Upper lobe of right lung (tissue), 1 donor: ENCODE results near the gene PPID. TPM values are rescaled to one million over a fixed set of nuclear protein-coding genes. Genes with fewer than 3 reads are reported as not detected.

Experiments
- ATAC-seq: fragments of 200-7000 bp; cut with Tn5 transposase; one replicate; pipeline ENCODE4 v1.9.1; 2020; ENCODE audit warnings: mild to moderate bottlenecking, moderate library complexity
- DNase-seq: peaks from one replicate; pipeline ENCODE4 v3.0.0-alpha.2; 2020
- H3K27ac ChIP-seq: fragments of 200-600 bp; one replicate; pipeline ENCODE4 v1.8.0; 2022
- H3K27me3 ChIP-seq: fragments of 200-600 bp; one replicate; pipeline ENCODE4 v1.8.0; 2022; ENCODE audit warnings: mild to moderate bottlenecking
- H3K36me3 ChIP-seq: fragments of 200-600 bp; one replicate; pipeline ENCODE4 v1.8.0; 2022
- H3K4me1 ChIP-seq: fragments of 200-600 bp; one replicate; pipeline ENCODE4 v1.8.0; 2022
- H3K4me3 ChIP-seq: fragments of 200-600 bp; one replicate; pipeline ENCODE4 v1.8.0; 2022; ENCODE audit warnings: mild to moderate bottlenecking
- H3K9me3 ChIP-seq: fragments of 200-600 bp; one replicate; pipeline ENCODE4 v1.8.0; 2022
- intact Hi-C: fragments of 100-400 bp; cut with DNase I; formaldehyde crosslinking; loops from one replicate; pipeline ENCODE4 v1.11.0; 2022
- total RNA-seq: library from RNA; stranded (reverse); fragmentation: NEBNext Ultra II Directional; extraction: Animal tissue kit (Norgen Biotek cat#: 25700); gene quantifications from one replicate; pipeline ENCODE4 v1.2.1, GENCODE V29; 2021
- TF ChIP-seq, protein P1 (sequence below): fragments of 200-600 bp; IDR thresholded peaks from one replicate; pipeline ENCODE4 v1.8.0; 2022; ENCODE audit warnings: antibody characterized with exemption
- donor health status: DM: no; HTN: yes; CAD: no; lungs with severe emphysema.

PPID gene
- total RNA-seq, 1 donor from 2014 or later, result 19.7 TPM

DNA sequence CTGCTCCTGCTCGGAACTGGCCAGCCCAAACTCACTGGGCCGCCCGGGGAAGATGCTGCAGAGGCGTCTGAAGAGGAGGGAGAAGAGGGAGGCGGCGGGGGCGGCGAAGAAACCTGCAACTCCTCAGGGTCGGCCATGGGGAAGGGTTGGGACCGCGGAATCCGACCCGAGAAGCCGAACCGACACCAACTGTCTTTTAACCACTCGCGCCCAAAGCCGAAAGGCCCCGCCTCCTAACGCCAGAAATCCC, 51.6 kb downstream of the PPID start, which contains the start of gene C4orf46:
Gene C4orf46, minus strand, starts transcription at position 223 of the 250 bp plus-strand sequence. Its CDS starts 86 bp downstream, at position 137.
- Histone ChIP-seq H3K4me1 (peaks cover 12% of the 10 kb centered on the region), H3K4me3 (peak within 1 kb of the TSS; percentile 69), H3K9me3 (no peaks in the 10 kb centered on the region), H3K27me3 (no peaks in the 10 kb centered on the region), H3K36me3 (no peaks in the 10 kb centered on the region), H3K27ac (peak within 1 kb of the TSS; percentile 93)
- ATAC-seq, result peak; percentile 2
- intact Hi-C loops, result no loop called here
- no peak for DNase-seq
- TF ChIP-seq, protein P1, sequence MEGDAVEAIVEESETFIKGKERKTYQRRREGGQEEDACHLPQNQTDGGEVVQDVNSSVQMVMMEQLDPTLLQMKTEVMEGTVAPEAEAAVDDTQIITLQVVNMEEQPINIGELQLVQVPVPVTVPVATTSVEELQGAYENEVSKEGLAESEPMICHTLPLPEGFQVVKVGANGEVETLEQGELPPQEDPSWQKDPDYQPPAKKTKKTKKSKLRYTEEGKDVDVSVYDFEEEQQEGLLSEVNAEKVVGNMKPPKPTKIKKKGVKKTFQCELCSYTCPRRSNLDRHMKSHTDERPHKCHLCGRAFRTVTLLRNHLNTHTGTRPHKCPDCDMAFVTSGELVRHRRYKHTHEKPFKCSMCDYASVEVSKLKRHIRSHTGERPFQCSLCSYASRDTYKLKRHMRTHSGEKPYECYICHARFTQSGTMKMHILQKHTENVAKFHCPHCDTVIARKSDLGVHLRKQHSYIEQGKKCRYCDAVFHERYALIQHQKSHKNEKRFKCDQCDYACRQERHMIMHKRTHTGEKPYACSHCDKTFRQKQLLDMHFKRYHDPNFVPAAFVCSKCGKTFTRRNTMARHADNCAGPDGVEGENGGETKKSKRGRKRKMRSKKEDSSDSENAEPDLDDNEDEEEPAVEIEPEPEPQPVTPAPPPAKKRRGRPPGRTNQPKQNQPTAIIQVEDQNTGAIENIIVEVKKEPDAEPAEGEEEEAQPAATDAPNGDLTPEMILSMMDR, result no peak

DNA sequence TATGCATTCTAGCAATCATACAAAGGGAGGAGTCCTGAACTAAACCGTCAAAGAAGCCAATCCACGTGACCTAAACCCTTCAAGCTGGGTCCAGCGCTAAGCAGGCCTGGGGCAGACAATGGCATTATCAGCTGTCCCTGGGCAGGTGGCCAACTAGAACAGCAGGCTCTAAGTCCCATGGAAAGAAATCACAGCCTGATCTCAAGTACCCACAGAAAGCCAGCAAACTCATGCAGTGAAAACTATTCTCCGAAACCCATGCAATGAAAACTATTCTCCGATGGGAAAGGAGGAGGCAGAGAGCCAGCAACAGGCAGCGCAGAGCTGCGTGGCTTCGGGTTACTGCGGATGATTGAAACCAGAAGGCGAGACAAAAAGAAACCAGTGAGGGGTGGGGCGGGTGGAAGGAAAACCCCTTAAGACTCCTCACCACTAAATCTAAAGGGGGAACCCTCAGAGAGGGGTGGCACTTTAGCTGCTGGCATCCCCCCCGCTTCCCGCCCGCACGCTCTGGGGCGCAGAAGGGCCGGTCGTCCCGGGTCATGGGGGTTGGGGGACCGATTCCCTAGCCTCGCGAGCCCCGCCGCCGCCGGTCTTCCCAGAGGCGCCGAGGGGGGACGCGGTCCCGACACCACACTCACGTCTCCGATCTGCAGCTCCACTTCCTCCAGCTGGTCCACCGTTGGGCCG, 52.1 kb downstream of the PPID start:
- TF ChIP-seq, protein P1, result no peak
- Histone ChIP-seq H3K27ac (peak overlapping the region; percentile 93), H3K36me3 (no peaks in the 10 kb centered on the region), H3K9me3 (no peaks in the 10 kb centered on the region), H3K4me1 (peaks cover 12% of the 10 kb centered on the region), H3K27me3 (no peaks in the 10 kb centered on the region), H3K4me3 (peak overlapping the region; percentile 69)
- ATAC-seq (no peak), DNase-seq (peak; percentile 69)
- intact Hi-C loops, result no loop called here

DNA sequence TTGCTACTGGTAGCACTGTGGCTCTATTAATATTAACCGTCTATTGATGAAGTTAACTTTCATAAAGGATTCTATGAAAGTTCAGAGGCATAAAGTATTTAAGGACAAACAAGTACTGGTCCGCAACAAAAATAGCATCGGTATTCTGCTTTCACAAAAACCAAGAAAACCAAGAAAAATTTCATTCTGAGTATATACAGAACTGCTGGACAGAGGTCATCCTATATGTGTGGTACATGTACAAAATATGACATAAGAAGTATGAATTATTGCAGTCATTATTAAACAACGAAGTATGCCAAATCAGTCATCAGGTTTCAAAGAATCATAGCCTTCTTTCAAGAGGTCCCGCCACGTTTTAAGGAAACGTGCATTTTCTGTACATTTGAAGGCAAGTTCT, 53.9 kb downstream of the PPID start:
- no peak overlapping the region for H3K4me3 ChIP-seq
- H3K9me3 ChIP-seq, result no peaks in the 10 kb centered on the region
- no peaks in the 10 kb centered on the region for H3K36me3 ChIP-seq
- TF ChIP-seq, protein P1, result no peak
- peaks cover 12% of the 10 kb centered on the region for H3K4me1 ChIP-seq
- DNase-seq, result no peak
- no peak overlapping the region for H3K27ac ChIP-seq
- ATAC-seq, result no peak
- intact Hi-C loops, result no loop called here
- no peaks in the 10 kb centered on the region for H3K27me3 ChIP-seq

DNA sequence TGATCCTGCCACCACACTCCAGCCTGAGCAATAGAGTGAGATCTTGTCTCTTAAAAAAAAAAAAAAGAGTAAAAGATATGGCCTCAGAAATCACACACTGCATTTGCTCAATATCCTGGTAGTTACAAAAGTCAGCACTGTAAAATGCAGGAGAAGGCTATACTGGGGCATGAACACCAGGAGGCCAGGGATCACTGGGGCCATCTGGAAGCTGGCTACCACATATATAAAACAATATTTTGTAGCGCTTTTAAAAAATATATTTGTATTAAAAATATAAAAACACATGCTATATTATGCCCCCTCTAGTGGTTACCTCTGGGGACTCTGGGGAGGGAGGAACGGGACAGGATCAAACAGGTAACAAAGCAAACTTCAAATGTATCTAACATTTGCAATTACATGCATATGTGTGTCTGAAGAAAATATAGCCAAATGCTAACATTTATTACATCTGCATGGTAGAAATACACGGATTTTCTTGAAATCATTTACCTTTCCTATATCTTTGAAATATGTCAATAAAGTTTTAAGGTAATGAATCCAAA, 55.5 kb downstream of the PPID start:
- H3K4me1 ChIP-seq, result peaks cover 8% of the 10 kb centered on the region
- TF ChIP-seq, protein P1, result peak; percentile 52
- ATAC-seq (no peak), DNase-seq (no peak)
- no peak overlapping the region for H3K4me3 ChIP-seq
- no peak overlapping the region for H3K27ac ChIP-seq
- no peaks in the 10 kb centered on the region for H3K36me3 ChIP-seq
- intact Hi-C loops, result no loop called here
- H3K9me3 ChIP-seq, result no peaks in the 10 kb centered on the region
- H3K27me3 ChIP-seq, result no peaks in the 10 kb centered on the region

DNA sequence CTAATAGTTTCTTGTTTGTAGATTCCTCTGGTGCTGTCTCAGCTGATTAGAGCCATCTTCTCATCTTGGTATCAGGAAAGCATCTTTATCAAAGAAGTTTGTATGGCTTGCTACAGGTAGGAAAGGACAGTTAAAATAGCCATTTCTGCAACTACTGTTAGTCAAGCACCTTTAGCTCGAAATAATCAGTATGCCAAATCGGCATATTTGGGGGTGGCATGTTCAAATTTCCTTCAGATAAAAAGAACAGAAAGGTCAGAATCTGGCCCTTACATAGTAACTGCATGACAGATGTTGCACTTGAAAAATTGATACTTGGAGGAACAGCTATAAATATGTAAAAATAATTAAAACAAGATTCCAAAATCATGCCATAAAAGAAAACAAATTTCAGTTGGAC, 56.3 kb downstream of the PPID start:
- ATAC-seq, result no peak
- H3K27me3 ChIP-seq, result no peaks in the 10 kb centered on the region
- H3K36me3 ChIP-seq, result no peaks in the 10 kb centered on the region
- no peaks in the 10 kb centered on the region for H3K9me3 ChIP-seq
- H3K4me1 ChIP-seq, result peaks cover 7% of the 10 kb centered on the region
- DNase-seq, result no peak
- TF ChIP-seq, protein P1, result no peak
- intact Hi-C loops, result no loop called here
- H3K4me3 ChIP-seq, result no peak overlapping the region
- H3K27ac ChIP-seq, result no peak overlapping the region
